ENCODE results near the gene SUSD2.
"Not testable (repeated sequence)": the region's sequence is repeated elsewhere in the genome, so short reads cannot be mapped to it uniquely, and the experiment has no call there.

SUSD2 gene, protein sequence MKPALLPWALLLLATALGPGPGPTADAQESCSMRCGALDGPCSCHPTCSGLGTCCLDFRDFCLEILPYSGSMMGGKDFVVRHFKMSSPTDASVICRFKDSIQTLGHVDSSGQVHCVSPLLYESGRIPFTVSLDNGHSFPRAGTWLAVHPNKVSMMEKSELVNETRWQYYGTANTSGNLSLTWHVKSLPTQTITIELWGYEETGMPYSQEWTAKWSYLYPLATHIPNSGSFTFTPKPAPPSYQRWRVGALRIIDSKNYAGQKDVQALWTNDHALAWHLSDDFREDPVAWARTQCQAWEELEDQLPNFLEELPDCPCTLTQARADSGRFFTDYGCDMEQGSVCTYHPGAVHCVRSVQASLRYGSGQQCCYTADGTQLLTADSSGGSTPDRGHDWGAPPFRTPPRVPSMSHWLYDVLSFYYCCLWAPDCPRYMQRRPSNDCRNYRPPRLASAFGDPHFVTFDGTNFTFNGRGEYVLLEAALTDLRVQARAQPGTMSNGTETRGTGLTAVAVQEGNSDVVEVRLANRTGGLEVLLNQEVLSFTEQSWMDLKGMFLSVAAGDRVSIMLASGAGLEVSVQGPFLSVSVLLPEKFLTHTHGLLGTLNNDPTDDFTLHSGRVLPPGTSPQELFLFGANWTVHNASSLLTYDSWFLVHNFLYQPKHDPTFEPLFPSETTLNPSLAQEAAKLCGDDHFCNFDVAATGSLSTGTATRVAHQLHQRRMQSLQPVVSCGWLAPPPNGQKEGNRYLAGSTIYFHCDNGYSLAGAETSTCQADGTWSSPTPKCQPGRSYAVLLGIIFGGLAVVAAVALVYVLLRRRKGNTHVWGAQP

DNA sequence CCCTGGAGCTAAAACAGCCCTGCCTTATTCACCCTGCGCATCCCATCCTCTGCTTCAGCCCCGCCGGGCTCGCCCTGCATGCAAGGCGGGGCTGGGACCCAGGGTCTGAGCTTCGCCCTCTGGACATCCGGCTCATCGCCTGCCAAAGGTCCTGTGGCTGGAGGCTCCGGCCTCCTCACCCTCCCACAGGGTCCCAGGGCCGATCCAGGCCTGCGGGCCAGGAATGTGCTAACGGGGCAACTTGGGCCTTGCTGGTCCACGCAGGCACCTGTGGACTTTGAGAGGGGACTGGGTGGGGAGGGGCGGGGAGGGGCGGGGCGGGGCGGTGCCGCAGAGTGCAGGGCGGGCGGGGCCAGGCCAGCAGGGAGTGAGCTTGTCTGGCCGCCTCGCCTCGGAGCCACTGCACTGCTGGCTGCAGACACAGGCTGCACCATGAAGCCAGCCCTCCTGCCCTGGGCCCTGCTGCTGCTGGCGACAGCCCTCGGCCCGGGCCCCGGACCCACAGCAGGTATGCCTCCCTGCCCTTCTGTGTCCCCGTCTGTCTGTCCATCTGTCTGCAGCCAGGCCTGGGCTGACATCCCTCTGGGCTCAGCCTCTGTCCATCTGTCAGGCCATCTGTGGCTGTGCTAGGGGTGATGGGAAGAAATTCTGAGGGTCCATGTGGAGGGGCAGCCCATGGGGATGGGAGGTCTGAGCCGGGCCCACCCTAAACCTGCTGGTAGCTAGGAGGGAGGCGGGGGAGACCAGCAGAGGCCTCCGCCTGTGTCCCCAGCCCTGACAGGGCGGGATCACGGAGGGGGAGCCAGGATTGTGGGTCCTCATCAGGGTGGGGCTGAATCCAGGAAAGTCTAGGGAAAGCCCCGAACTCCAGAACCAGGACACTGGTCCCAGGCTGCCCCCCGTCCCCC is at the start of gene SUSD2:
Gene SUSD2, plus strand, starts transcription at position 400 of the 908 bp plus-strand sequence. Its CDS starts 33 bp downstream, at position 433.
- TF ChIP-seq CTCF (IDR thresholded peaks at IDR 0.05; ENCODE audit: low read depth, low read length) = no peak
- peak within 1 kb of the TSS in 1 of 2 donors; percentile 30 for H3K4me3 ChIP-seq (replicated peaks in 1 of 2; ENCODE audit: low read depth in 2 of 2, low read length in 2 of 2)
- peak in 1 of 2 donors; percentile 19 for DNase-seq (ENCODE audit: low read depth in 2 of 2)

GRCh38 chr22:24133187-24133965 is 47.9 kb upstream of the SUSD2 start:
- H3K4me3 ChIP-seq (replicated peaks in 1 of 2; ENCODE audit: low read depth in 2 of 2, low read length in 2 of 2) = no peak overlapping the region
- peak; percentile 15 to 40 for DNase-seq (ENCODE audit: low read depth in 2 of 2)
- TF ChIP-seq CTCF (IDR thresholded peaks at IDR 0.05; ENCODE audit: low read depth, low read length) = peak; percentile 36

- no peak overlapping the region for H3K4me3 ChIP-seq (replicated peaks in 1 of 2; ENCODE audit: low read depth in 2 of 2, low read length in 2 of 2)
- DNase-seq (ENCODE audit: low read depth in 2 of 2) = no peak
- TF ChIP-seq CTCF (IDR thresholded peaks at IDR 0.05; ENCODE audit: low read depth, low read length) = no peak
Observed at GRCh38 chr22:24134090-24134846, 47.0 kb upstream of the SUSD2 start.

- H3K4me3 ChIP-seq (replicated peaks in 1 of 2; ENCODE audit: low read depth in 2 of 2, low read length in 2 of 2); DNase-seq (ENCODE audit: low read depth in 2 of 2): not testable (repeated sequence)
Observed at GRCh38 chr22:24136533-24136932, 44.8 kb upstream of the SUSD2 start.

- DNase-seq (ENCODE audit: low read depth in 2 of 2) = peak; percentile 75 to 84
- no peak overlapping the region for H3K4me3 ChIP-seq (replicated peaks in 1 of 2; ENCODE audit: low read depth in 2 of 2, low read length in 2 of 2)
- no peak for TF ChIP-seq CTCF (IDR thresholded peaks at IDR 0.05; ENCODE audit: low read depth, low read length)
Observed at GRCh38 chr22:24137595-24137994, 43.7 kb upstream of the SUSD2 start.
